Dedifferentiated amniotic fluid mesenchymal stem cell (primary cell): ENCODE measurements around the gene CISD3.
"Not testable (repeated sequence)": the region's sequence is repeated elsewhere in the genome, so short reads cannot be mapped to it uniquely, and the experiment has no call there.

Experiments used
- DNase-seq: peaks from one replicate; pipeline ENCODE4 v3.0.0-alpha.2; 2016; ENCODE audit errors: extremely low spot score

Gene CISD3

DNA sequence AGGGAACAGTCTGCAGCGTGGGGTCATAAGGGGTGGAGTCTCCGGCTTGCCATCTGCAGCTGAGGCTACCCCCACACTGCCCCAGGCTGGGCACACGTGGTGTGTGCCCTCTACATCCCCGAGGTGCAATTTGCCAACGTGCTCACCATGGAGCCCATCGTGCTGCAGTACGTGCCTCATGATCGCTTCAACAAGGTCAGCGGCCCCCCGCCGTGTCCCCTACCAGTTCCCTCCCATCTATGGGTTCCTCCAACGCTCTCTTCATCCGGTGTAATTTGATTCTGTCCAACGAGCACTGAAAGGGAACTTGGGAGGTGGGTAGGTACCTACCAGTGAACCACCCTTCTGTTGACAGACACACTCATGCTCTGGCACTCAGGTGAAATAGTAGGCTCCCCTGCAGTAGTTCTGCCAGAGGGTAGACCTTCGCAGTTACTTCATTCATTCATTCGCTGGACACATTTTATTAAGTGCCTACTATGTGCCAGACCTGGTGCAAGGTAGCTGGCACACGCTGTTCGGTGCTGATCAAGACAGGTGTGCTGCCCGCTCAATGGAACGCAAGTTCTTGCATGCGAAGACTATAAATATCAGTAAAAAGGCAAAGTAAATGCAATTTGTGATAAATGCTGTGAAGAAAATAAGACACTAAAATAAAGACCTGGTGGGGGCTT is 22.3 kb upstream of the CISD3 start:
- no peak for DNase-seq

DNA sequence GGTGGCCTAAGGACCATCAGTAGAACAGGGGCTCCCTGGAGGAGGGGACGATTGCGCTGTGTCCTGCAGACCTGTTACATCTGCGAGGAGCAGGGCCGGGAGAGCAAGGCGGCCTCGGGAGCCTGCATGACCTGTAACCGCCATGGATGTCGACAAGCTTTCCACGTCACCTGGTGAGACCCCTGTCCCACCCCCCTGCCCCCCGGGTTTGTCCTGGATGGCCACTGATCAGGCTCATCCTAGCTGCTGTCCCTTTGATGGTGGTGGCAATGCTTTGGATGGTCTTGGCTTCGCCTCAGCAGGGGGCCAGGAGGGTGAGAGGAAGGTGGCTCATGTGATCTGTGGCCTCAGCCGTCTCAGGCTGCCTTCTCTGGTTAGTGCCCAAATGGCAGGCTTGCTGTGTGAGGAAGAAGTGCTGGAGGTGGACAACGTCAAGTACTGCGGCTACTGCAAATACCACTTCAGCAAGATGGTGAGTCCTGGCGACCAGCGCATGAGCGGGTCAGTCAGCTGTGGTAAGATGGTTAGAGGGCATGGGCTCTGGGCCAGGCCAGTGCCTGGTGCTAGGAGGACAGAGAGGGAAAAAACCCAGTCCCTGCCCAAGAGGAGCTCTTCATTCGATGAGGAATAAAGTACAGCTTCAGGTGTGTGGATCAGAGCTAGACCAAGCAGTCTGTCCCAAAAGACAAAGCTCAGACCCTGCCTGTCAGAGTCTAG is 20.9 kb upstream of the CISD3 start:
- DNase-seq, result no peak

DNA sequence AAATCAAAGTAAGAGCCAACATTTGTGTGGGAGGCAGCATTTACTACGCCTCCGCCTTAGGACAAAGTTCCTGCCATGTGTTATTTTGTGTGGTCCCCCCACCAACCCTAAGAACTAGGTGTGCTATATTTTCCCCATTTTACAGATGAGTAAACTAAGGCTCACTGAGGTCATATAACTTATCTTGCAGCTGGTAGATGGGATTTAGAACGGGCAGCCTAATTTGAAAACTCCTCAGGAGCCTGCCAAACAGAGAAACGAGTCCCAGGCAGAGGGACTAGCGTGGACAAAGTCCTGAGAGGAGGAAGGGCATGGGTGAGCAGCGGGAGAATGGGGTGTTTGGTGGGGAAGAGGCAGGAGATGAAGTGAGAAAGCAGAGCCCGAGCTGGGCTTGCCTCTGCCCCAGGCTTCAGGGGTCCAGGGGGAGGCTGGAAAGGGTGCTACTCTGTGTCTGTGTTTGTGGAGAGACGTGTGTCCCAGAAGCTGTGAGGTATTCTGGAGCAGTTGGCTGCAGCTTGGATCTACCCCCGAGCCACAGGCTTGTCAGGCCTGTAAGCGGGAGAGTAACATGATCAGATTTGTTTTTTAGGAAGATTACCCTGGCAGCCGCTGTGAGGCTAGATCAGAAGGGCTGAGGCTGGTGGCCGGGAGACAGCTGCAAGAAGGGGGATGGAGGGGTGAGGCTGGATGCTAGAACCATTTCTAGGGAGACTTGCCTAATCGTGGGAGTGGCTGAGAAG is 20.1 kb upstream of the CISD3 start:
- DNase-seq, result no peak

DNA sequence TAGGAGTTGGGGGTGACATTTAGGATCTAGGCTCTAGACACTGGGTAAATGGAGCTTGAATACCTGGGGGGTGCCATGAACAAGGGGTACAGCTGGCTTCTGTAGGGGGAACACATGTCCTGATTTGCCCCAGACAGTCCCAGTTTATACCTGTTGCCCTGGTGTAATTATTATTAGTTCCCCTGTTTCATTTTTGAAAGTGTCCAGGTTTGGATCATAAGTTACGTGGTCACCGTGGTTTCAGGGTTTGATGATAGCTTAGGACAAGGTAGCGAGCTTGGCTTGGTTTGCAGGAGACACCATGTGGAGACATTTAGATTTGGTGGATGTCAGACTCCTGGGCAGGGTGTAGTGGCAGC is 19.6 kb upstream of the CISD3 start:
- DNase-seq, result no peak

DNA sequence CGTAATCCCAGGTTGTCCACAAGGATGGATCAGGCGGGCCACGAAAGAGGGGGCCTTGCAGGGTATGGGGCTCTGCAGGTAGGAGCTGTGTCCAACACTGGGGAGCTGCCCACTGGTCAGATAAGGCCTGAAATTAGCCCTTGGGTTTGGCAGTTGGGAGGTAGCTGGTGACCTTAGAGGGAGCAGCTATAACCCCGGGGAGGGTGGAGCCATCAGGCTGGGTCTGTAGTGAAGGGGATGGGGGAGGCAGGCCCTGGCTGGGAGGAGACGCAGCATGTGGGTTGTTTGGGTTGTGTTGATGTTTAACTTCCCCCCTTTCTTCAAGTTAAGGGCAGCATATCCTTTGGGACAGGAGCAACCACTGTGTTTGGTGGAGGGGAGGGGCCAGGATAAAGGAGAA is 19.2 kb upstream of the CISD3 start:
- DNase-seq, result no peak

DNA sequence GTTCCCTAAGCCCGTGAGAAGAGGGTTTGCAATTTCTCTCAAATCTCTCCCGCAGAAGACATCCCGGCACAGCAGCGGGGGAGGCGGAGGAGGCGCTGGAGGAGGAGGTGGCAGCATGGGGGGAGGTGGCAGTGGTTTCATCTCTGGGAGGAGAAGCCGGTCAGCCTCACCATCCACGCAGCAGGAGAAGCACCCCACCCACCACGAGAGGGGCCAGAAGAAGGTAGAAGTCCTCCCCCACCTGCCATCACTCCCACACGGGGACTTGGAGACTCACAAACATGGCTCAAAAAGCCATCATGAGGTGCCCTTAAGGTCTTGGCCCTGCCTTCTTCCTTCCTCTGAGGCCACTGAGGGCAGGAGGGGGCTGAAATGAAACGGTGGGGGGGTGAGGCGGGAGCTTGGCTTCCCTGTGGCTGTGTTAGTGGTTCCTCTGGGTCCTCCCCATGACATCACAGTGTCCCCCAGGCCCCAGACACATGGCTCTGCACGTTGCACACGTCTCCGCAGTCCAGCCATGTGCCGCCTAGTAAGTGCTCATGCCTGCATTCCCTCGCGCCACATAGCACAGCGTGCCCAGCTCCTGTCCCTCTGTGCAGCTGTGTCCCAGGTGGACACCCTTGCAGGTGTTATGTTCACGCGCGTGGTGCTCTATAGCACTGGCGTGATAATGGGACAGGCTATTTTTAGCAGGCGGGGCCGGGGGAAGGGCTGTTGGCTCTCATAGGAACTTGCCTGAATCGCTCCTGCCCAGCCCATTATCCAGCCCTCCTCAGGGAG is 18.2 kb upstream of the CISD3 start:
- no peak for DNase-seq

DNA sequence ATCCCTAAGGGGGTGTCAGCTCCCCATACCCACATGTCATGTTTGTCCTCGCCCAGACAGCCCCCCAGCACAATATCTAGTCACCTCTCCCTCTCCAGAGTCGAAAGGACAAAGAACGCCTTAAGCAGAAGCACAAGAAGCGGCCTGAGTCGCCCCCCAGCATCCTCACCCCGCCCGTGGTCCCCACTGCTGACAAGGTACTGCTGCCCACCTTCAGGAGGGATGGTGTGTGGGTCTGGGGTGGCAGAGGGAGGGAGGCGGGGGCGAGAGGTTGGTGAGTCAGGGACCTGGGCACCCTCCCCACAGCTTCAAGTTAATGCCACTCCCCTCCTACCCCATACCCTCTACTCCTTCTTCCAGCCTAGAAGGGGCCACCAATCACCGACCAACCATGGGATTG is 17.5 kb upstream of the CISD3 start:
- no peak for DNase-seq

DNA sequence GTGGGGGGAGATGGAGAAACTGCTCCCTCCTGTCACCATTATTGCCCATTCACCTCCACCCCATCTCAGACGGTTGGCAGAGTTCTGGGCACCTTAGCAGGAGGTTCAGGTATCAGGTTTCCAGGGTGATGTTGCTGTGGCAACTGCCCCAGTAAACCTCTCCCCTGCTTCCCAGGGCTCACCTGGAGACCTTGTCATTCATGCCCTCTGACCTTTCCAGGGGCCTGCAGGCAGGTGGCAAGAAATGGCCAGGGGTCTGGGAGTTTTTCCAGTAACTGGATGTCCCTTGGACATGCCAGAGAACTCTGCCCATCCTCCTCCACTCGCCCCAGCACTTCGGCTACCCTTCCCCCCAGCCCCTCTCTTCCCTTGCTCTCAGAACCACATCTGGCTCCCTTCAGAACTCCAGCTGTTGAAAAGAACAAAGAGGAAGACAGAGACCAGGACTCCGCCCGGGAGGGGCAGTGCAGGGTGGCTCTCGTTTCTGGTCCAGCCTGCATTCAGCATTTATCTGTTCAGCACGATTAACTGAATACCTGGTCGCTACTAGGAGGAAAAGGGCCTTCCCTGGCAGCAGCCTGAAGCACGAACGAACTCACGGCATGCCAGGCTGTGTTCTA is 16.6 kb upstream of the CISD3 start:
- DNase-seq, result no peak

DNA sequence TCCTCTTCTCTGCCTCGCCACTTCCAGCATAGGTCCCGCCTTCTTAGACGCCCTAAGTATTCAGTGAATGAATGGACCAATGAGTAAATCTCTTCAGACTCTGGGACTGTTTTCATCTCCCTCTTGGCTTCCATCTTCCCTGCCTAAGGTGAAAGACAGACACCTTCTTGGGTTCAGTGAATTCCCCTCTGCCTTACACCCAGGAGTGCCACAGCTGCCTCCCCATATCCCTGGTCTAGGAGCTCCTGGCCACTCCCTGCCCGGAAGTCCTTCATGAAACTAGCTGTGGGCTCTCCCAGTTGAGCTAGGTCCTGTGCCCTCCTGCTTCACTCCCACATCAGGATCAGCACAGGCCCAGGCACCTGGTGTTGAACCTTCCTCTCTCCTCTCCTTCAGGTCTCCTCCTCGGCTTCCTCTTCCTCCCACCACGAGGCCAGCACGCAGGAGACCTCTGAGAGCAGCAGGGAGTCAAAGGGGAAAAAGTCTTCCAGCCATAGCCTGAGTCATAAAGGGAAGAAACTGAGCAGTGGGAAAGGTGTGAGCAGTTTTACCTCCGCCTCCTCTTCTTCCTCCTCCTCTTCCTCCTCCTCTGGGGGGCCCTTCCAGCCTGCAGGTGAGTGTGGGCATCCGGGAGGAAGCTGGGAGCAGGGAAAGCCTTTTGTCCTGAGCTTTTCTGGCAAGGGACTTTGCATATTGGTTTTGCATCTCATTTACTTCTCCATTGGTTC is 14.8 kb upstream of the CISD3 start:
- no peak for DNase-seq

DNA sequence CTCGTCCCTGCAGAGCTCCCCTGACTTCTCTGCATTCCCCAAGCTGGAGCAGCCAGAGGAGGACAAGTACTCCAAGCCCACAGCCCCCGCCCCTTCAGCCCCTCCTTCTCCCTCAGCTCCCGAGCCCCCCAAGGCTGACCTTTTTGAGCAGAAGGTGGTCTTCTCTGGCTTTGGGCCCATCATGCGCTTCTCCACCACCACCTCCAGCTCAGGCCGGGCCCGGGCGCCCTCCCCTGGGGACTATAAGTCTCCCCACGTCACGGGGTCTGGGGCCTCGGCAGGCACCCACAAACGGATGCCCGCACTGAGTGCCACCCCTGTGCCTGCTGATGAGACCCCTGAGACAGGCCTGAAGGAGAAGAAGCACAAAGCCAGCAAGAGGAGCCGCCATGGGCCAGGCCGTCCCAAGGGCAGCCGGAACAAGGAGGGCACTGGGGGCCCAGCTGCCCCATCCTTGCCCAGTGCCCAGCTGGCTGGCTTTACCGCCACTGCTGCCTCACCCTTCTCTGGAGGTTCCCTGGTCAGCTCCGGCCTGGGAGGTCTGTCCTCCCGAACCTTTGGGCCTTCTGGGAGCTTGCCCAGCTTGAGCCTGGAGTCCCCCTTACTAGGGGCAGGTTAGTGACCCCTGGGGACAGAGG is 13.7 kb upstream of the CISD3 start:
- no peak for DNase-seq

DNA sequence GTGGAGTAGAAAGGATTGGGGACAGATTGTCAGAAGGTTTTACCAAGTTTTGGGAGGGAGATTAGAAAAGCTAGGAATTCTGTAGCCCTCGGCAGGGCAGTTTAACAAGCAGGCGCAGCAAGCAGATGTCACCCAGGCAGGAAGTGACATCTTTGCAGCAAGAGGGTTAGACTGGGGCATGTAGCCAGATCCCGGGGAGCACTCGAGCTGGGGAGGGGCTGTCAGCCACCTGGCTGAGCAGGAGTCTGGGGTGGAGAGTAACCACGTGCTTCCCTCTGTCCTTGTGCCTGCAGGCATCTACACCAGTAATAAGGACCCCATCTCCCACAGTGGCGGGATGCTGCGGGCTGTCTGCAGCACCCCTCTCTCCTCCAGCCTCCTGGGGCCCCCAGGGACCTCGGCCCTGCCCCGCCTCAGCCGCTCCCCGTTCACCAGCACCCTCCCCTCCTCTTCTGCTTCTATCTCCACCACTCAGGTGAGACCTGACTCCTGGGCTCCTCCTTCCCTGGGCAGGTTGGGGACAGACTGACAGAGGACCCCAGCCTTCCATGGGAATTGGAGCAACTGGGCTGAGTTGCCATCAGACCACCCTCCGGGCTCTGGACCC is 12.9 kb upstream of the CISD3 start:
- no peak for DNase-seq

DNA sequence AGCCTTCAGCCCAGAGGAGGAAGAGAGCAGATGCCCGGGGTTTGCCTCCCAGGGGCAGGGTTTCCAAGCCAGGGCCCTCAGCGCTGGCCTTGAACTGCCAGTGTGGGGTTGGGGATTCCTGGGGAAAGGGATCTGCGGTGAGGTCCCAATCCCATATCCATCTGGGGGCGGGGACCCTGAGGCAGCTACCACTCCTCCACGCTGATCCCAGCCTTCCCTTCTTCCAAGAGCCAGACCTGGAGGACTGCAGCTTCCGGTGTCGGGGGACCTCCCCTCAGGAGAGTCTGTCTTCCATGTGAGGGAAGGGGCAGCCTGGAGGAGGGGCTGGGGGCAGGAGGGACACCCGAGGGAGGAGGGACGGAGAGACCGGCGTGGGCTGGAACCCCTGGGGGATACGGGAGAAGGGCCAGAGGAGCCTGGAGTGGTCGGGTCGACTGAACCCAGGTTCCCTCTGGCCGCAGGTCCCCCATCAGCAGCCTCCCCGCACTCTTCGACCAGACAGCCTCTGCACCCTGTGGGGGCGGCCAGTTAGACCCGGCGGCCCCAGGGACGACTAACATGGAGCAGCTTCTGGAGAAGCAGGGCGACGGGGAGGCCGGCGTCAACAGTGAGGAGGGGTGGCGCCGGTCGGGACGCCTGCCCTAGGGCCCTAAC is 10.7 kb upstream of the CISD3 start:
- no peak for DNase-seq

DNA sequence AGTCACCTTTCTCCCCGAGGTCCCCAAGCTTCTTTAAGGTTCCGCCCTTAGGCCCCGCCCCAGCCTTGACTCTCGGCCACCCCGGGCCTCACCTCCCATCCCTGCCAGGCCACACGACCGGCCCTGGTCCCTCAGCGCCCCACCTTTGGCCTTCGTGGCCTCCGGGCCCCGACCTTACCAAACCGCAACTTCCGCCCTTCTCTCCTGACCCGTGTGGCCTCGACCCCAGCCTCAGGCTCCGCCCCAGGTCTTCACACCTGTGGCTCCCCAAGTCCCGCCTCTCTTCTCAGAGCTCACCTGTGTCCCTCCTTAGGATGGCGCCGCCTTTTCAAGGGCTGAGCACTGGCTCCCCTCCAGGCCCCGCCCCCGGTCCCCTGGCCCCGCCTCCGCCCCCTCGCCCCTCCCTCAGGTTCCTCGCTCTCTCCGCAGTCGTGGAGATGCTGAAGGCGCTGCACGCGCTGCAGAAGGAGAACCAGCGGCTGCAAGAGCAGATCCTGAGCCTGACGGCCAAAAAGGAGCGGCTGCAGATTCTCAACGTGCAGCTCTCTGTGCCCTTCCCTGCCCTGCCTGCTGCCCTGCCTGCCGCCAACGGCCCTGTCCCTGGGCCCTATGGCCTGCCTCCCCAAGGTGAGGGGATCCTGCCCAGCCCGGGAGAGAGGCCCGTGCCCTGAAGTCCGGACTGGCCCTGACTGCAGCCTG is 10.0 kb upstream of the CISD3 start:
- DNase-seq, result no peak

DNA sequence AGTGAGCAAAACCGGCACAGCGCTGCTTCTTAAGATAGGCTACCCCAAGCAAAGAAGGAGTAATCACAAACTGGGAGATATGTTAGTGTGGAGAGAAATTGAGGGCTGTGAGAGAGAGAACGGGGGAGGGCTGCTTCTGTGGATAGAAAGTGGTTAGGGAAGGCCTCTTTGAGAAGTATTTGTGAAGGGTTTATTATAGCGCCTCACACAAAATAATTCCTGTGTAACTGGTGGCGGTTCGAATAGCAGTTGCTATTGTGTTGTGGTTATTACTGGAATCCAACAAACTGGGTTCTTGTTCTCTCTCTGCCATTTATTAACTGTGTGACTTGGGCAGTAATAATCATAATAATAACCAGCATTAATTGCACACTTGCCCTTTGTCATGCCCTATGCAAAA is 9.2 kb upstream of the CISD3 start:
- no peak for DNase-seq

DNA sequence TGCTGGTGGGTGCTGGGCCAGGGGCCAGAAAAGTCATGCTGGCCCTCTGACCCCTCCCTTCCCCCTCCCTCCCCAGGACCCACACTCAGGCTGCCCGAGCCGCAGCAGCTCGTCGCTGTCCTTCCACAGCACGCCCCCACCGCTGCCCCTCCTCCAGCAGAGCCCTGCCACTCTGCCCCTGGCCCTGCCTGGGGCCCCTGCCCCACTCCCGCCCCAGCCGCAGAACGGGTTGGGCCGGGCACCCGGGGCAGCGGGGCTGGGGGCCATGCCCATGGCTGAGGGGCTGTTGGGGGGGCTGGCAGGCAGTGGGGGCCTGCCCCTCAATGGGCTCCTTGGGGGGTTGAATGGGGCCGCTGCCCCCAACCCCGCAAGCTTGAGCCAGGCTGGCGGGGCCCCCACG is 8.3 kb upstream of the CISD3 start:
- DNase-seq, result no peak

DNA sequence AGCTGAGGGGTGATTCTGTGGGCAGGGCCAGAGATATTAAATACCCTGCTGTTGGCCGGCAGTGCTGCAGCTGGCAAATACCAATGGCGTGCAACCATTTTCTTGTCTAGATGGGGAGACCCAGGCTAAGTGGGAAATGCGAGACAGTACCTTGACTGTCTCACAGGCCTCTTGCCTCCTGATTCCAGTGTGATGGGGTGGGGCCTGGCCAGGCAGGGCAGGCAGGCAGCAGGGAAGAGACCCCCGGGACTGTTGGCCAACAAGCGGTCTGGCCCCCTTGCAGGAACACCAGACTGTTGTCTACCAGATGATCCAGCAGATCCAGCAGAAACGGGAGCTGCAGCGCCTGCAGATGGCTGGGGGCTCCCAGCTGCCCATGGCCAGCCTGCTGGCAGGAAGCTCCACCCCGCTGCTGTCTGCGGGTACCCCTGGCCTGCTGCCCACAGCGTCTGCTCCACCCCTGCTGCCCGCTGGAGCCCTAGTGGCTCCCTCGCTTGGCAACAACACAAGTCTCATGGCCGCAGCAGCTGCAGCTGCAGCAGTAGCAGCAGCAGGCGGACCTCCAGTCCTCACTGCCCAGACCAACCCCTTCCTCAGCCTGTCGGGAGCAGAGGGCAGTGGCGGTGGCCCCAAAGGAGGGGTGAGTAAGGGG is 5.7 kb upstream of the CISD3 start:
- DNase-seq, result no peak

DNA sequence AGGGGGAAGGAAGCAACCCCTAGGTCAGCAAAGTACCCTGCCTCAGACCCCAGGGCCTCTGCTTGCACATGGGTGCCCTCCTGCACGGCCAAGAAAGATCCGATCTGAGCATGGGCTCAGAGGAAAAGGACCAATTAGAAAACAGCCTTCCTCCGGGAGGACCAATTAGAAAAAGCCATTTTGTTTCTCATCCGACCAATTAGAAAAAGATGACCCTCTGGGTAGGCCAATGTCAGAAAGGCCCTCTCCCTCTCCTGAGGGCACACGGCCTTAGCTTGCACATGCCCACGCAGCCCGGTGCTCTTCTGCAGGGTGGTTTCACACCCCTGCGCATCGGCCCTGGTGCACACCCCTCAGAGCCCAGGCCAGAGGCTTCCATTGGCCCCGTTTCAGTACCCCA is 5.1 kb upstream of the CISD3 start:
- DNase-seq, result no peak

DNA sequence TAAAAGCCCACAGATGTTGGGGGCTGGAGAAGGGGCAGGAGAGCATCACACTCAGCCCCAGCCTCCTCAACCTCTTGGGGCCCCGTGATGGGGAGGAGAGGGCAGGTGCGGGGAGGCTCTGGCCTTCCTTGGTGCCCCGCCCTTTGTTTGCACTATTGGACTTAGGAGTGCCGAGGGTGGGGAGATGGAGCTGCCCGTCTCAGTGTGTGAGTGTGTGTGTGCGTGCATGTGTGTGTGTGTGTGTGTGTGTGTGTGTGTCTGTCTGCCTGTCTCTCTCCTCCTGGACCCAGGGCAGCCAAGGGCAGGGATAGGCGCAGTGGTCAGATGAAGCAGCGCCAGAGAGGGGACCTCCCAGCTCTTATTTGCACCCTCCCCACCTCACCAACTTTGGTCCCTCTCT is 4.0 kb upstream of the CISD3 start:
- DNase-seq, result not testable (repeated sequence)

DNA sequence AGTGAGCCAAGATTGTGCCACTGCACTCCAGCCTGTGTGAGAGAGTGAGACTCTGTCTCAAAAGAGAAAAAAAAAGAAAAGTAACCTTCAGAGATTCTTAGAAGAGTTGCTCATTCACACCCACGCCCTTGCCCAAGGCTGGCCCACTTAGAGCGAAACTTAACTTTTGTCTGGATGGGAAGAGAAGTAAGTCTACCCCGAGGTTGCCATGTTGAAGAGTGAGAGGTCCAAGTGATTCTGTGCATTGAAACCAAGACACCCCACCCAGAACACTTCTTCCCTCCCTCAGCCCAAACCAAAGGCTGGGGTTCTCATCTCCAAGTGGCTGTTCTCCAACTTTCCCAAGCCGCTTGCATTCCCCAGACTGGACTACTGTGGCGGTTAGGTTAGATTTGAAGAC is 2.4 kb upstream of the CISD3 start:
- no peak for DNase-seq
